T follicular helper cell (primary cell): ENCODE measurements around the gene C4A.
"Not testable (repeated sequence)": the region's sequence is repeated elsewhere in the genome, so short reads cannot be mapped to it uniquely, and the experiment has no call there.

ENCODE experiments used
- DNase-seq: peaks from one replicate; pipeline ENCODE4 v3.0.0-alpha.2; 2020; ENCODE audit warnings: low read depth

The C4A gene

DNA sequence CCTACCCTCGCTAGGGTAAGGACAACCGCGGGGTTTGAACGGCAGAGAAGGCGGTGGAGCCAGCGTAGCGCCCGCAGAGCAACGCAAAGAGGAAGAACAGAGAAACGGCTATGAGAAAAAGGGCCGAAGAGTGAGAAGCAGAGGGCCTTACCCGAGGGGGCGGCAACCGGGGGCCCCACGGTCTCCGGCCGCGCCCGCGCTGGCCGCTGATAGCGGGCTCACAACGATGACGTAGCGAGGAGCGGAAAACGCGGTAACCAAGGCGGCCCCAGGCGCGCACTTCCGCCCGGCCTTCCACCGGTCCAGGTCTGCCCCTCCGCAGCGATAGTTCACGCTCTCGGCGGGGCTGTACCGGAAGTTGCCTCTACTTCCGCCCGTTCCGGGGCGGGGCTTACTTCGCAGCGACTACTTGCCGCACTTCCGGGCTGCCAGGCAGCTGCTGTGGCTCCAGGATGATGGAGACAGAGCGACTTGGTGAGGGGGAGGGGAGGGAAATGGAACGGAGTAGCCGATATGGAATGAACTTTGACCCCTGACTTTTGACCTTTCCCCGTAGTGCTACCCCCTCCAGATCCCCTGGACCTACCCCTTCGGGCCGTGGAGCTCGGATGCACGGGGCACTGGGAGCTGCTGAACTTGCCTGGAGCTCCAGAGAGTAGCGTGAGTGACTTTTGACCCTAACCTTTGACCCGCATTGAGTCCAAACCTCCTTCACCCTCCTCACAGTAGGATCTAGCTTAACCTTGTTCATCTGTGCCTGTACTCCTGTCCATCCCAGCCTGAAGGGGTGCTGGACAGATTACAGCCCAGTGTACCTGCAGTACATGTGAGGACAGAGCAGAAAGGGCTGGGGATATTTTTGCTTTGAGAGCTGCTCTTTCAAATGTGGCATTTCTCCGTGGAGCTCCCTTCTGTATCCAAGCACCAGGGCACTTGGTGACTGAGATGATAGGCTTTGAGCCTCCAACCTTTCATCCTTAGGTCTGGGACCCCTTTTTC is 22.8 kb upstream of the C4A start, which contains the start of the genes NELFE and SKIC2:
TSS of gene NELFE (minus strand) at position 231 of the 999 bp plus-strand sequence. CDS start 525 bp downstream, outside the sequence.
TSS of gene SKIC2 (plus strand) at position 435 of the 999 bp plus-strand sequence. CDS start at position 453, 18 bp downstream.
- DNase-seq: peak; percentile 97

DNA sequence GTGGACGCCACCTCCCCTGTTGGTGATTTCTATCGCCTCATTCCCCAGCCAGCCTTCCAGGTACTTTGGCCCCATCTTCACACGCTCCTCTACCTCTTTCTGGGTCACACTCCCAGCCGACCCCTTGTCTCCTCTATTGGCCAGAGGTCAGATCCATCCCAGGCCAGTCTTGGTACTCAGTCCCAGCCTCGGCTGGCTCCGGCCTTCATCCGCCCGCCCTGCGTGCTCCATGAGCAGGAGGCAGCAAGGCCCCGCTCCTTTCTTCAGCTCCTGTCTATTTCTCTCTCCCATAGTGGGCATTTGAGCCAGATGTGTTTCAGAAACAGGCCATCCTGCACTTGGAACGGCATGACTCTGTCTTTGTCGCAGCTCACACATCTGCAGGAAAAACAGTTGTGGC is 20.2 kb upstream of the C4A start:
- DNase-seq: no peak

DNA sequence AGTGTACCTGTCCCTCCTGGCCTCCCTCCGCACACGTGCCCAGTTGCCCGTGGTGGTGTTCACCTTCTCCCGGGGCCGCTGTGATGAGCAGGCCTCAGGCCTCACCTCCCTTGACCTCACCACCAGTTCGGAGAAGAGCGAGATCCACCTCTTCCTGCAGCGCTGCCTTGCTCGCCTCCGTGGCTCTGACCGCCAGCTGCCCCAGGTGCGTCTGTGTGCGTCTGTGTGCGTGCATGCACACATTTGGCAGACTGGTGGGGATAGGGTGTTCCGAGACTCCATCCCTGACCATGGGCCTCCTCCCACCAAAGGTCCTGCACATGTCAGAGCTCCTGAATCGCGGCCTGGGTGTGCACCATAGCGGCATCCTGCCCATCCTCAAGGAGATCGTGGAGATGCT is 17.9 kb upstream of the C4A start:
- DNase-seq: no peak

DNA sequence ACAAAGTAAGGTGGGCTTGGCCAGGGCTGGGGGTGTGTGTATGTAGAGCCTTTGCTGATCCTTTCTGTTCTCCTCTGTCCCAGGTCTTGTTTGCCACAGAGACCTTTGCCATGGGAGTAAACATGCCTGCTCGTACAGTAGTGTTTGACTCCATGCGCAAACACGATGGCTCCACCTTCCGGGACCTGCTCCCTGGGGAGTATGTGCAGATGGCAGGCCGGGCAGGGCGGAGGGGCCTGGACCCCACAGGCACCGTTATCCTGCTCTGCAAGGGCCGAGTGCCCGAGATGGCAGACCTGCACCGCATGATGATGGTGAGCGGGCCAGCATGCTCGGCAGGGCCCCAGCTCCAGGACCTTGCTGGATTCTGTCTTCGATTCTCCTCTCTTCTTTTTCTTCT is 16.2 kb upstream of the C4A start:
- no peak for DNase-seq

DNA sequence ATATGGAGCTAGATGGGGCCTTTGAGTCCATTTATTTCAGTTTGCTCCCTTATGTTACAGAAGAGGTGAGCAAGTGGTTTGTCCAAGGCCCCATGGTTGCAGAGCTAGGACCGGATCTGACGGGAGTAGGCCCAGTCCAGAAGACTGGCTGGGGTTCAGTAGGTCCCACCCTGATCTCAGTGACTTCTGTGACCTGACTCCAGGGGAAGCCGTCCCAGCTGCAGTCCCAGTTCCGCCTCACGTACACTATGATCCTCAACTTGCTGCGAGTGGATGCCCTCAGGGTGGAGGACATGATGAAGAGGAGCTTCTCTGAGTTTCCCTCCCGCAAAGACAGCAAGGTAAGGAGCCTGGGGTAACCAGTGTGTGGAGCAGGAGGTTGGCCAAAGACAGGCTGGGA is 15.4 kb upstream of the C4A start:
- DNase-seq: no peak

DNA sequence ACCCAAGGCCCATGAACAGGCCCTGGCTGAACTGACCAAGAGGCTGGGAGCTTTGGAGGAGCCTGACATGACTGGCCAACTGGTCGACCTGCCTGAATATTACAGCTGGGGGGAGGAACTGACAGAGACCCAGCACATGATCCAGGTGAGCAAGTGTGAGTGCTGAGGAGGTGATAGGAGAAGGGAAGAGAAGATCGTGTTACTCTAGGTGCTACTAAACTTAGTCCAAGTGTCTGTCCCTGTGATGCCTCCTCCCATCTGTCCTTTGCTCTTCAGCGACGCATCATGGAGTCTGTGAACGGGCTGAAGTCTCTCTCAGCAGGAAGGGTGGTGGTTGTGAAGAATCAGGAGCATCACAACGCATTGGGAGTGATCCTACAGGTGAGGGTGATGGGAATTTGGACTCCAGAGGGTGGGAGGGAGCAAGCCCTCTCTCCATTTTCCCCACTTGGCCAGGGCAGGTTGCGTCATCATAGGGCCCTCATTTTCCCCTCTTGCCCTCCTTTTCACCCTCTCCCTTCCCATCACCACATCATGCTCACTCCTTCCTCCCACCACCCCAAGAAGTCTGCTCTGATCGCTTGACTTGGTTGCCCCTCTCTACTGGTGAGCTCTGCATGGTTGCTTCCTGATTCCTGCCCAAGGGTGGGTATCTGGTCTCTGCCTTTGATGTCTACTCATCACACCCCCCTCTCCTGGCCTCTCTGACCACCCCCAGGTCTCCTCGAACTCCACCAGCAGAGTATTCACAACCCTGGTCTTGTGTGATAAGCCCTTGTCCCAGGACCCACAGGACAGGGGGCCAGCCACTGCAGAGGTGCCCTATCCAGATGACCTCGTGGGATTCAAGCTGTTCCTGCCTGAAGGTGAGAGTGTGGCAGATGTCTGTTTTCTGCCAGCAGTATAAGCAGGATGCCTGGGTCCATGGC is 14.6 kb upstream of the C4A start:
- DNase-seq: no peak

DNA sequence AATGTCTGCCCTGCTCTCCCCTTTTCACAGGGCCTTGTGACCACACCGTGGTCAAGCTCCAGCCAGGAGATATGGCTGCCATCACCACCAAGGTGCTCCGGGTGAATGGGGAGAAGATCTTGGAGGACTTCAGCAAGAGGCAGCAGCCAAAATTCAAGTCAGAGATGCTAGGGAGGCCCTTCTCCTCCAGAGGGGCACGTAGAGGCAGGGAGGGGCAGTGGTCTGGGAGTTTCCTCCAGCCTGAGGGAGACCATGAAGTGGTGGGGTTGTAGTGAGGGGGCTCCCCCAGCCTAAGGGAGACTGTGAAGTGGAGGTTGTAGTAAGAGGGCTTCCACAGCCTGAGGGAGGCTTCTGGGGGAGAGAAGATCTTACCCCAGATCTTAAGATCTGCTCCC is 13.9 kb upstream of the C4A start:
- DNase-seq: no peak

DNA sequence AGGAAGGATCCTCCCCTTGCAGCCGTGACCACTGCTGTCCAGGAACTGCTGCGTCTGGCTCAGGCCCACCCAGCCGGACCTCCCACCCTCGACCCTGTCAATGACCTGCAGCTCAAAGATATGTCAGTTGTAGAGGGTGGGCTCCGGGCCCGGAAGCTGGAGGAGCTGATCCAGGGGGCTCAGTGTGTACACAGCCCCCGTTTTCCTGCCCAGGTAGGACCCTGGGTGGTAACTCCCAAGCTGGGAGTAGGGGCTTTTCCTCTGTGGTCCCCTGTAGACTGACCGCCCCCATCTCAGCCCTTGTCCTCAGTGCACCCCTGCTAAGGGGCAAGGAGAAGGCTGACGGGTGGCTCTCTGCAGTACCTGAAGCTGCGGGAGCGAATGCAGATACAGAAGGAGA is 13.5 kb upstream of the C4A start:
- no peak for DNase-seq

DNA sequence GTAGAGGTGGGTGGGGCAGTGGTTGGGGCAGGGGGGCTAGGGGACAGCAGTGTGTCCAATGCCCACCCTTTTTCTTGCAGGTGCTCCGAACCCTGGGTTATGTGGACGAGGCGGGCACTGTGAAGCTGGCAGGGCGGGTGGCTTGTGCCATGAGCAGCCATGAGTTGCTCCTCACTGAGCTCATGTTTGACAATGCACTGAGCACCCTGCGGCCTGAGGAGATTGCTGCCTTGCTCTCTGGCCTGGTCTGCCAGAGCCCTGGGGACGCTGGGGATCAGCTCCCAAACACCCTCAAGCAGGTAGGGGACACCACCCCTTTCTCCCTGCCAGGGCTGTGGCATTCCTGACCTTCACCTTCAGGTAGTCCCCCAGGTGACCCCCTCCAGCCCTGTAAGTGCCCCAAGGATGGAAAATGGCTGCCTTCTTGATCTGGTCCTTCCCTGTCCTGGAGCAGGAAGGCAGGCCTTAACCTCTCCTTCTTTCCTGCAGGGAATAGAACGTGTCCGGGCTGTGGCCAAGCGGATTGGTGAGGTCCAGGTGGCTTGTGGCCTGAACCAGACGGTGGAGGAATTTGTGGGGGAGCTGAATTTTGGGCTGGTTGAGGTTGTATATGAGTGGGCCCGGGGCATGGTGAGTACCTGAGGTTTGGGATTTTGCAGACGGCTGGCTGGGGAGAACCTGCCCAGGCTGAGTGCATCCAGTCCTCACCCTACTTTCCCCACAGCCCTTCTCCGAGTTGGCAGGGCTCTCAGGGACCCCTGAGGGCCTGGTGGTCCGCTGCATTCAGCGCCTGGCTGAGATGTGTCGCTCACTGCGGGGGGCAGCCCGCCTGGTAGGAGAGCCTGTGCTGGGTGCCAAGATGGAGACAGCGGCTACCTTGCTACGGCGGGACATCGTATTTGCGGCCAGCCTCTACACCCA is 12.8 kb upstream of the C4A start:
- DNase-seq: no peak

DNA sequence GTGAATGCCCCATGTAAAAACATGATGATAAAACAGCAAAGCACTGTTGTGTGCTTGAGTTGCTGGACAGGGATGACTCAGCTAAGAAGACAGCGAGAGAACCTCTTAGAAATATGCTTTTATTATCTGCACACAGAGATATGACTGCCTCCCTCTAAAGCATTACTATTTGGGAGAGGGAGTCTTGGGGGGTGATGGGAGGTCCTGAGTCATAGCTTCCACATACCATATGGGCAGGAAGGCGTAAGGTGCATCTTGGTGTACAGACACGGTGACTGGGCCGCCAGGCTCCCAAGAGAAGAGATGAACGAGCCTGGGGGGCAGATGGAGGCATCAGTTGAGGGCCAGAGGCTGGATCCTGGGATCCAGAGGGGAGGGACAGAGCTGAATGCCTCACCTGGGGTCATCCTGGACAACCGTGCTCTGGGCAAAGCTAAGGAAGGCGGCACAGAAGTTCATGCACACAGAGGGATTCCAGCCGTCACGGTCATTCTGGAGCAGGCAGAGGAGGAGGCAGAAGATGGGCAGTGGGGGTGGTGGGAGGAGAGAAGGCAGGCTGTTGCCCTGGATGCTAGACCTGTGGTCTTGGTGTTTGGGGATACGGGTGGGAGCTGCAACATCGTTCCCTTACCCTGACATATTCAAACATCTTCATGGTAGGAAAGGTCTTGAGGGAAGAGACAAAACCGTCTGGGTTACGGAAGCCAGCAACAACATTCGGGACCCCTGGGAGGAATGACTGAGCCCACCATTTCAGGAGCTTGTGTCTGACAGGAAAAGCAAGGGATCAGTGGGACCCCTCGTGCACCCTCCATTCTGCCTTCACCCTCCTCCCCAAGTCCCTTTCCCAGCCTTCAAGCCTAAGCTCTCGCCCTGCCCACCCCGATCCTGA is 11.9 kb upstream of the C4A start:
- no peak for DNase-seq

DNA sequence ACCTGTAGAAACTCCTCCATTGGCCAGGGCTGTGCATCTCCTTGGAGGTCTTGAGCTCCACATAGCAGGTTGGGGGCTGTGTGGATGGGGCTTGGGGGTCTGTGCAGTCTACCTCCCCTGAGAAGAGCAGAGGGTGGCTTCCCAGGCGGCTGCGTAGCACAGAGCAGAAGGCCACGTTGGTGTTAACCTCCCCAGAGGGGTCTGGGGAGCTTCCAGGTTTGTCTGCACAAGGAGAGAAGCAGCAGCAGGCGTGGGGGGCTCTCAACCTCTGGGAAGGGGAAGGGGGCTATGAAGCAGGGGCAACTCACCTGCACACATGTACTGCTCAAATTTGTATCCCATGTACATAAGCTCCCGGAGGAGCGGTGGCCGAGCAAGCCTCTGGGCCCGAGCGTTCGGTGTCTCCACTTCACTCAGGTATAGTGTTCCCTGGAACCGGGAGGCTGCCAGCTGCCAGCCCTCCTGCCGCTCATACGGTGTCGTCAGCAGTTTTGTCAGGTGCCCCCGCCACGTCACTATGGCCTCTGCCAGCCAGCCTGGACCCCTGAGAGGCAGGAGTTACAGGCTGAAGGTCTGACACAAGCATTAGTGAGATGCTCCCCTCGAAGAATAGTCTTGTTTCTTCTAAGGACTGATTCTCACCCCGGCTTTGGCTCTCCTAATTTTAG is 11.1 kb upstream of the C4A start:
- DNase-seq: no peak

DNA sequence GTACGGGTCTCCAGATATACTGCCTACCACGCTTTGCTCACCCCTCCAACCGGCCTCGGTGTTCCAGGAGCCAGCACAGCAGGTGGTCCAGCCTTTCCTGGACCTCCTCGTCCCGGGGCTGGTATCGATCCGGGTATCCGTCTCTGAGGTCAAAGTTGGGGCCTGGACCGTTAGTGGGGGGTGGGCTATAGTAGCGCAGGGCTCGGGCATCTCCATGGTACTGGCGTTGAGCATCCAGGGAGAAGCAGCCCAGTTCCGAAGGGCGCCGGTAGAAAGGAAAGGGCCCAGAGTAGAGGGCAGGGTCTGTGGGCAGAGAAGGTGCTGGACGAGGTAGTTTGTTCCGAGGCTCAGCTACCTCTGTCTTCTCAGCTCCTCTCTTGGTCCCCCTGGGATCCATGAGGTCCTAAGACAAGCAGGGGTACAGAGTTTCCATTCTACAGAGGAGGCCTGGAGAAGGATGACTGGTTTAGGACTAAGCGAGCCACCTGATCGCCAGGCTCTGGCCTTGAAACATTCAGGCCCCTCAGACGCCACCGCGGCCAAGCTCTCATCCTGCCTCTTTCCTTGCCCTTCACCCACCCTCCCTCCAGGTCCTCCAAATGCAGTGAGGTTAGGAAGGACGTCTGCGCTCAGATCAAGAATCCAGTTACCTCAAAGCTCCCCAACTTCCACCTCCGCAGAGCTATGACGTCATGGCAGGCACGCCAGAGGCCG is 10.4 kb upstream of the C4A start:
- DNase-seq: no peak

DNA sequence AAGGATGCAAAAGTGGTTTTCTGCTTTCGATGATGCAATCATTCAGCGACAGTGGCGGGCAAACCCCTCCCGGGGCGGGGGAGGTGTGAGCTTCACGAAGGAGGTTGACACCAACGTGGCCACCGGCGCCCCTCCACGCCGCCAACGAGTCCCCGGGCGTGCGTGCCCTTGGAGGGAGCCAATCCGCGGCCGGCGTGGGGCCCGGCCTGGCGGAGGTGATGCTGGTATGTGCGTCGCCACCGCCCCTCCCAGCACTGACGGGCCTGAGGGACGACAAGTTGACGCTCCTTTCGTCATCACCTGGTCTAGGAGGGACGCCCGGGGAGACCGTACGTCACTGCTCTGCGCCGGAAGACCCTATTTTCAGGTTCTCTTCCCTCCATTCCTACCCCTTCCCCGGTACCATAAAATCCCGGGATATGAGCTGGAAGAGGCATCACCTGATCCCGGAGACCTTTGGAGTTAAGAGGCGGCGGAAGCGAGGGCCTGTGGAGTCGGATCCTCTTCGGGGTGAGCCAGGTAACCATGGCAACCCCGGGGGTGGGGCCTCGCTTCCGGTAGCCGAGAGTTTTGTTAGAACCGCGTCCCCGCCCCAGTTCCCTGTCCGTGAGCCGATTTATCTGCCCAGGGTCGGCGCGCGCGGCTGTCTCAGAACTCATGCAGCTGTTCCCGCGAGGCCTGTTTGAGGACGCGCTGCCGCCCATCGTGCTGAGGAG is 9.7 kb upstream of the C4A start, which contains the start of gene DXO:
TSS of gene DXO (minus strand) at position 146 of the 716 bp plus-strand sequence. CDS start 463 bp downstream, outside the sequence.
- peak; percentile 98 for DNase-seq

DNA sequence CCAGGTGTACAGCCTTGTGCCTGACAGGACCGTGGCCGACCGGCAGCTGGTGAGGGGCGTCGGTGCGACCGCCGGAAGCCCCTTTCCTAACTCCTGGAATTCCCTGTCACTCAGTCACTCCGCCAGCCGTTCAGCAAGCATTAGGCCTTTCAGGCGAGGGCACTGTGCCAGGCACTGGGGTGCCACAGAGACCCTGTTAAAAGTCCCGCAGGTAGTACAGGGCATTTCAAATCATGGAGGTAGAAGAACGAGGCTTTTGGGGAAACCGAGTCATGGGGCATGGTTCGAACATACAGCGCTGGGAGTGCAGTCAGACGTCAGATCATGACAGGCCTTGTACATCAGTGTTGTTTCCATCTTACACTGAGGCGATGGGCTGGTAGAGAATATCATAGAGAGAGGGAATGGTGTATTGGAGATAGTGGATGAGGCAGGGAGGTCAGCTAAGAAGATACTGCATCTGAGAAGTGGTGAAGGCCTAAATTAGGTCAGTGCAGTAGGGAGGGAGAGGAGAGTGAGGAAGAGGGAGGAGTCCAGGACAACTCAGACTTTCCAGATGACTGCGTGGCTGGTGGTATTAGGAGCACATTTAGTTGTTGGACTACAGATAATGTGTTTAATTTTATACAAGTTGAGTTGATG is 9.0 kb upstream of the C4A start:
- no peak for DNase-seq

DNA sequence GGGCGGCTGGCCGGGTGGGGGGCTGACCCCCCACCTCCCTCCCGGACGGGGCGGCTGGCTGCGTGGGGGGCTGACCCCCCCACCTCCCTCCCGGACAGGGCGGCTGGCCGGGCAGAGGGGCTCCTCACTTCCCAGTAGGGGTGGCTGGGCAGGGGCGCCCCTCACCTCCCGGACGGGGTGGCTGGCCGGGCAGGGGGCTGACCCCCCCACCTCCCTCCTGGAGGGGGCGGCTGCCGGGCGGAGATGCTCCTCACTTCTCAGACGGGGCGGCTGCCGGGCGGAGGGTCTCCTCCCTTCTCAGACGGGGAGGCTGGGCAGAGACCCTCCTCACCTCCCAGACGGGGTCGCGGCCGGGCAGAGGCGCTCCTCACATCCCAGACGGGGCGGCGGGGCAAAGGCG is 5.8 kb upstream of the C4A start:
- DNase-seq: not testable (repeated sequence)

DNA sequence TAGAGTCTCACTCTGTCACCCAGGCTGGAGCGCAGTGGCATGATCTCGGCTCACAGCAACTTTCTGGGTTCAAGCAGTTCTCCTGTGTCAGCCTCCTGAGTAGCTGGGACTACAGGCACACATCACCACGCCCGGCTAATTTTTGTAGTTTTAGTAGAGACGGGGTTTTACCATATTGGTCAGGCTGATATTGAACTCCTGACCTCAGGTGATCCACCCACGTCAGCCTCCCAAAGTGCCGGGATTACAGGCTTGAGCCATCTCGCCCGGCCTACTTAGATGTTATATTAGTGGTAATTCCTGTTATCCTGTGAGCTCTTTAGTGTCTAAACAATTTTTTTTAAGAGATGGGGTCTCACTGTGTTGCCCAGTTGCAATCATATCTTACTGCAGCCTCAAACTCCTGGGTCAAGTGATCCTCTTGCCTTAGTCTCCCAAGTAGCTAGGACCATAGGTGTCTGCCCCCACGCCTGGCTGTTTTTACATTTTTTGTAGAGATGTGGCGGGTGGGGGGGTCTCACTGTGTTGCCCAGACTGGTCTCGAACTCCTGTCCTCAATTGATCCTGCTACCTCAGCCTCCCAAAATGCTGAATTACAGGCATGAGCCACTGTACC is 3.9 kb upstream of the C4A start:
- DNase-seq: no peak

DNA sequence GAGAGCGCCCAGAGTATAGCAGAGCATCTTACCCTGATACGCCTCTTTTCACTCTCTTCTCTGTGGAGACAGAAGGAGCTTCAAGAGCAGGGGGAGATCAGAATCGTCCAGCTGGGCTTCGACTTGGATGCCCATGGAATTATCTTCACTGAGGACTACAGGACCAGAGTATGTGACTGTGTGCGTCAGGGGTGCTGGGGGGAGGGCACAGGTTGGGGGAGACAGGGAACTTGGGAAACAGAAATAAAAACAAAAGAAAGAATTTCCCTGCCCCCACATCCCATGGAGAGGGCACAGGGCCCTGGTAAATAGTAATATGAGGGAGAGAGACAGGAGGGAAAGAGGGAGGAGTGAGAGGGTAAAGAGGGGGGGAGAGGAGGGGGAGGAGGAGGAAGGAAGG is 3.0 kb upstream of the C4A start:
- DNase-seq: no peak
